Ureter (tissue), 1 donor: ENCODE data around the gene FAR1. TPM values are rescaled to one million over a fixed set of nuclear protein-coding genes. Genes with fewer than 3 reads are reported as not detected.
"Not testable (repeated sequence)": the region's sequence is repeated elsewhere in the genome, so short reads cannot be mapped to it uniquely, and the experiment has no call there.

Source experiments
- DNase-seq: peaks from one replicate; pipeline ENCODE4 v3.0.0-alpha.2; 2020; ENCODE audit warnings: low spot score
- total RNA-seq: library from RNA; stranded (reverse); gene quantifications from one replicate; pipeline ENCODE4 v1.2.4, GENCODE V29; 2023
- donor health status: DM: yes; HTN: yes; CAD: no.

The FAR1 gene
- total RNA-seq, result 112 TPM

GRCh38 chr11:13668102-13668956 is at the start of gene FAR1:
FAR1 (plus strand) TSS chr11:13668668; CDS start chr11:13694766, 26,098 bp downstream.
- peak; percentile 99 for DNase-seq

DNA sequence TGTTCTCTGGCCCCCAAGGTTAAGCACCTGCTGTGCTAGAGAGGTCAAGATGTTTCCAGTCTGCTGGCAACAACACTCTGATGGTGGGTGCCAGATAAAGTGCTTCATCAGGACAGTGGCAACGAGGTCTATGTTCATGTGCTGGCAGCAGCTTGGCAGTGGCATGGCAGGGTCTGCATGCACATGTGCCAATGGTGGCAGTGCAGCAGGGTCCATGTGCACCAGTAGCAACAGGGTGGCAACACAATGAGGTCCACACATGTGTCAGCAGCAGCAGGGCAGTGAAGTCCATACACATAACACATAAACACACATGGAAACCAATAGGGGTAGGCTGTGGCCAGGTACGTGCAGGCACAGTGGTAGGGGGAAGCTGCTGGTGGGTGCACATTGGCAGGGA is 48.4 kb upstream of the FAR1 start:
- no peak for DNase-seq

GRCh38 chr11:13626818-13627217 is 41.6 kb upstream of the FAR1 start:
- DNase-seq, result not testable (repeated sequence)

GRCh38 chr11:13628634-13629033 is 39.8 kb upstream of the FAR1 start:
- DNase-seq, result not testable (repeated sequence)

DNA sequence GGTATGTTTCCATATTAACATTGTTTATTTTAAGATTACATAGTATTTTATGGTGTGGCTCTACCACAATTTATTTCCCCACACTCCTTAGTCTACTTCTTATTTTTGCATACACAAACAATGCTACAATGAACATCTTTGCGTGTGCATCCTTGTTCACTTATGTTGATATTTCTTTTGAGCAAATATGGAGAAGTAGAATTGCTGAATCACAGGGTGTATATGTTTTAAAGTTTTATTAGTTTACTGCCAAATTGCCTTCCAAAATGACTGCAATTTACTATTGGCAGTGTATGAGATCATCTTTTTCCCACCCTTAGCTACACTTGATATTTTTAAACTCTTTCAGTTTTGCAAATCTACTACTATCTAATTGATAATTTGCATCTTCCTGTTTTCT is 38.7 kb upstream of the FAR1 start:
- no peak for DNase-seq

DNA sequence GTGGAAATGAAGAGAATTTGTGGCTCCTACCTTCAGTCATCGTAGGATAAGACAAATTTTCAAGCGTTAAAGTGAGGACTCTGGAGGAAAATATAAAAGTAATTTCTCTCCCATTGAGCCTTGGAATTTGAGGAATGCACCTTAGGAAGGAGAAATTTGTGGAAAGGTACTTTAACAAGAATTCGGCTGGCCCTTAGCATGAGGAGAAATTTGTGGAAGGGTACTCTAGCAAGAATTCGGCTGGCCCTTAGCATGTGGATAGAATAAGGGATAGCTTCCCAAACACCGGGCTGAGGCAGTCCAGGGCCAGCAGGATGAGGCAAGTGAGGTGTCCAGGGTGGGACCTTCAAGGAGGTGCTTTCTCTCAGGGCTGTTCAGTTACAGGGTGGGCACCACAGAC is 33.2 kb upstream of the FAR1 start:
- no peak for DNase-seq

DNA sequence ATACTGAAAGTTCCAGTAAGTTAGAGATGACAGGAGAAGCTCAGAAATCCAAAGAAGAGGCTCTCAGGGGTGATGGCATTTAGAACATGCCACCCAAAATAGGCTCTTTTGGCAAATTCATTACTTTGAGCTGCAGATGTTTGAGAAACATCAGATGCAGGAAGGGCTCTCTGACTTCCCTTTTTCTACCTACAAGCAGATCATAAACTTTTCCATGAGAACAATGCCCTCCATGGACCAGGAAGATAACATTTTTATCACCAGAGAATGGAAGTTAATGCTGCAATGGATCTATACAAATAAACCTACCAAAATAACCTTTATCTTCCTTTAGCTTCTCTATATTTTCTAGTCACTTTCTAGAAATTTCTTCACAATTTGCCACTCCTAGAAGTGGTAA is 32.7 kb upstream of the FAR1 start:
- DNase-seq, result no peak

GRCh38 chr11:13637125-13638069 is 31.1 kb upstream of the FAR1 start:
- DNase-seq, result no peak

- DNase-seq, result no peak
Measured at GRCh38 chr11:13638422-13638821, 30.0 kb upstream of the FAR1 start.

DNA sequence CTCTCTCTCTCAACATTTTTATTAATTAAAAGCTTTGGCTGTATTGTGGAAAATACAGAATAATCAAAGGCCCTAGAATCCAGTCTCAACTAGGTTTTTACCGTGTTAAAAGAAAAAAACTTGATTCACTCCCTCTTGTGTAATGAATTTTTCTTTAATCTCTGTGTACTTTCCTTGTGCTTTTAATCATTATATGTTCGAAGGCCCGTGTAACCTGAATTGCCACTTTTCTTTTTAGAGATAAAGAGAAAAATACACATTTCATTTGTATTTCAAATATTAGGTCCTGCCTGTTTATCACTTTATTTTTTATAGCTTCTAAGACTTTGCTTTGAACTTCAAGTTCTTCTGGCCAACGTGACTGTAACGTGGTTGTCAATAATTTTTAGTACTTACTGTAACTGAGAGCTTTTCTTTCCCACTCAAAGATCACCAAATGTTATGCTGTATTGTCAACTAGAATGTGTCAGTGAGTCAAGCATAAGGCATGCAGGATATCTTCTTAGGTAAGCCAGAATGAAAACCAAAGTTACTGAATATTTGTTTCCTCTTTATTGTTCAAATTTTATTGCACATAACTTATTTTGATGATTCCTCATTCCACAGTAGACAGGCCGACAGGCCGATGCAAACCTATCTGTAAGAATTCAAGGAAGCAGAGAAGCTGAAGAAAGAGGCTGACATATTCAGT is 23.3 kb upstream of the FAR1 start:
- no peak for DNase-seq

GRCh38 chr11:13647391-13647790 is 21.1 kb upstream of the FAR1 start:
- DNase-seq, result no peak

GRCh38 chr11:13649619-13650018 is 18.8 kb upstream of the FAR1 start:
- DNase-seq, result no peak

DNA sequence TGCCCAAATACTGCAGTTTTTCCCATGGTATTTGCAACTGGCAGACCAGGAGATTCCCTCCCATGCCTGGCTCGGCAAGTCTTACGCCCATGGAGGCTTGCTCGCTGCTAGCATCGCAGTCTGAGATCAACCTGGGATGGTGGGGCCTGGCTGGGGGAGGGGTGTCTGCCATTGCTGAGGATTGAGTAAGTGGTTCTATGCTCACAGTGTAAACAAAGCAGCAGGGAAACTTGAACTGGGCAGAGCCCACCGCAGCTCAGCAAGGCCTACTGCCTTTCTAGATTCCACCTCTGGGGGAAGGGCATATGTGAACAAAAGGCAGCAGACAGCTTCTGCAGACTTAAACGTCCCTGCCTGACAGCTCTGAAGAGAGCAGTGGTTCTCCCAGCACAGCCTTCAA is 17.0 kb upstream of the FAR1 start:
- not testable (repeated sequence) for DNase-seq

DNA sequence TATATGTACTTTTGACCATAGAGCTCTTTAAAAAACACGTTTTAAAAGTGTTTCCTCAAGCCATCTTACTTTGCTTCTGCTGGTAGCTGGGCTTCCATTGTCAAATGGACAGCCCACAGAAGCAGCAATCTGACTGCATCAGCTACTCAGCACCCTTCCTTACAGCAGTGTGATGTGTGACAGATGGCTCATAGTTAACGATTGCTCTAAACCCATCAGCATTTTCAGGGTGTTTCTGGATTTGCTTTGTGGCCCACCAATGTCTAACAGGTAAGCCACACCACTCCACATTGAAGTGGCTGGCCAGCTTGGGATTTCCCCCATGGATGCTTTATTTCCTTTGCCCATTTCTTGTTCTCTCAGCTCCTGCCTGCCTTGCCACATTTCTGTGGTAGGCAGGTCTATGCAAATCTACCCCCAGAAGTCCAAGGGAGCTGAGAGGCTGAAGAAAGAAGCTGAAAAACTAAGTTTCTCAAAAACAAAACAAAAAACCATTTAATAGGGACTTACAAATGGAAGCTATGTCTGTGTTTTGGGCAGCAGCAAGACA is 7.3 kb upstream of the FAR1 start:
- no peak for DNase-seq

DNA sequence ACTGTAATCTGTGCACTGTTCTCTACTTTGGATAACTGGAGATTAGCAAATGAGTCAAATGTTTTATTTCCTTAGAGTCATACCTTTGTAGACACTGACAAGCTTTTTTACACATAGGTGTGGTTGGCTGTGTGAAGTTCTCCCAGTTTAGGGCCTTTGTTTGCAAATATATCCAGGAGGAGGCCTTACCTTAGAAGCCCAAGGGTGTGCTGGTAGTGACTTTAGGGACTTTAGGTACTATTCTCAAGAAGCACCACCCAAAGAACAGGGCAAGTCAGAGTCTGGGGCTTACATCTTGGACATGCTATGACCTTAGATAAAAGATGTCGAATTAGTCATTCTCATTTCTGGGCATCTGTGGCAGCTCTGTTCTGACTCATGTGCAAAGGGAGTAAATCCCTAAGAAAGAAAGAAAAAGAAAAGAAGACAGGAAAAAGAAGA is 4.8 kb upstream of the FAR1 start:
- DNase-seq, result no peak

DNA sequence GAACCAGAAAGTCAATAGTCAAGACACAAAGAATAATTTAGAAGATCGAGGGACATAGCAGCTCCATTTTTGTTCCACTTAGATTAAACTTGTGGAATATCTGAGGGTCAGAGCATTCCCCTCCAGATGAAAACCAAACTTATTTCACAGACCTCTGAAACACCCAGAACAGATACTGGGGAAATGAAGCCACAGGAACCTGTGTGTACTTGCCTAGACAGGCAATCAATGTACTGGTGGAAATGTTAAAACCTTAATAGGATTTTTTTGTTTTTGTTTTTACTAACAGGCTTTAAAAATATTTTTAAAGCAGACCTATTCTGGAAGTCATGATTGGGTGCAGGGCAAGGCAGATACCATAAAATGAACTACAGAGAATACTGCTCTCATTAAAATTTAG is 4.1 kb upstream of the FAR1 start:
- DNase-seq, result no peak

DNA sequence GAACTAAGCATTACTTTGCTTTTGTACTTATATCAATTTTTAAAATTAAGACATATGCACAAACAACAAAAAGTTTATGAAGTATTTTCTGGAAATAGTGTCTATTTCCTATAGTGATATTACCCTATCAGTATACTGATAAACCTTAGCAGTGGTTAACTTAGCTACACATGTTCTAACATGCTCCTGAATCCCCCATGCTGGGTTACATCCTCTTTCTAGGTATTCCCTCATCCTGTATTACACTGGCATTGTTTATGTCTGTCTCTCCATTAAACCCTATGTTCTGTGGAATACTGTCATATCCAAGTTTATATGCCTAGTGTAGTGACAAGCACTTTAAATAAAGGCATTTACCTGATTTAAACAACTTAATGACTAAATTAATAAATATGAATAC is 1.8 kb upstream of the FAR1 start:
- DNase-seq, result no peak

DNA sequence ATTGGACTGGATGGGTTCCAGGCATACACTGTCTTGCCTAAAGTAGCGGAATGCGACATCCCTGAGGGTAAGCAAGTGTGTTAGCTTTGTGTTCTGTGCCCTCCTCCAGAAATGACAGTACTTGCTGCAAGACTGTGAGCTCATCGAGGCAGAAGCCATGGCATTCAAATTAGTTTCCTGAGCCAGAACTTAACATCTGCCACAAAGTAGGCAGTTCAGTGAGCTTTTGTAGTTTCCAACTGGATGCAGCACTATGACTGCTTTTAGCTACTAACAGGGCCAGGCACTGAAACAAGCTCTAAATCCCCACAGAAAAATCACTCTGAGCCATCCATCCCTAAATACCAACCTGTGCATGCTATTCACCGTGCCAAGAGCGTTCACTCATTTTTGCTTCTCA is 1.2 kb upstream of the FAR1 start:
- no peak for DNase-seq

- DNase-seq, result no peak
Measured at GRCh38 chr11:13667795-13668101, 720 bp upstream of the FAR1 start.

DNA sequence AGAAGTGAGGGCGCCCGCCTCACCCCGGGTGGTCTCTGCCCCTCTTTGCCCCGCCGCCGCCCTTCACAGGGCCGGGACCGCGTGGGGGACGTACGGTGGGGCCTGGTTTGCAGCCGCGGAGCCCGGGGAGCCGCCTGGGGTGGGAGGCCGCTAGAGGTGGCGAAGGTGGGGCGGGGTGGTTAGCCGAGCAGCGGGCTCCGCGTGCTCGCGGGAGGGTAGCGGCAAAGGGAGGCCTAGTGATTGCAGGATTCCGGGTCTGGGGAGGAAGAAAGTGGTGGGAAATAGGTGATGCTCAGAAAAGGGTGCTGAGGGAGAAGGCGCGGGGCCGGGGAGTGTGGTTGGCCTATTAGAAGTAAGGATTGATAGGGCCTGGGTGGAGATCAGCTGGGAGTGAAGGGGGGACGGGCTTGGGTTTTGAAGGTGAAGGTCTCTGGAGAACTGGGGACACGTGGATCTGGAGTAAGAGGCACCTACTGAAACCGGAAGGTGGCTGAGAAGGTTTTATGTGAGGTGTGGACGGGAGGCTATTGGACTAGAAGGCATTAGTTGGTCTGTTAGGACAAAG is 571 bp downstream of the FAR1 start:
- DNase-seq, result peak; percentile 53
